Type B pancreatic cell (in vitro differentiated cells): ENCODE data around the gene RICTOR. TPM values are rescaled to one million over a fixed set of nuclear protein-coding genes. Genes with fewer than 3 reads are reported as not detected.

Experiments used
- DNase-seq: peaks from one replicate; pipeline ENCODE4 v3.0.0; 2021; ENCODE audit warnings: mixed read lengths; ENCODE audit not compliant: unreplicated experiment; ENCODE audit errors: extremely low spot score
- H3K27ac Mint-ChIP-seq: 2 replicates; pipeline ENCODE4 v1.8.0; 2021; ENCODE audit warnings: mild to moderate bottlenecking, mixed read lengths
- H3K27me3 Mint-ChIP-seq: 2 replicates; pipeline ENCODE4 v1.8.0; 2021; ENCODE audit warnings: mixed read lengths
- H3K36me3 Mint-ChIP-seq: 2 replicates; pipeline ENCODE4 v1.8.0; 2021; ENCODE audit warnings: mixed read lengths
- H3K4me1 Mint-ChIP-seq: one replicate; pipeline ENCODE4 v1.8.0; 2021; ENCODE audit warnings: mixed read lengths; ENCODE audit not compliant: unreplicated experiment
- H3K4me3 Mint-ChIP-seq: 2 replicates; pipeline ENCODE4 v1.8.0; 2021; ENCODE audit warnings: mild to moderate bottlenecking, mixed read lengths
- H3K9me3 Mint-ChIP-seq: 2 replicates; pipeline ENCODE4 v1.8.0; 2021; ENCODE audit warnings: mixed read lengths
- total RNA-seq: library from RNA; stranded (reverse); gene quantifications from 2 replicates; pipeline ENCODE4 v1.2.1, GENCODE V29; 2021; ENCODE audit warnings: low replicate concordance
- TF ChIP-seq, protein P1 (sequence below): fragments of 200-600 bp; sonication (generic); conservative IDR thresholded peaks from 2 replicates; pipeline ENCODE4 v1.5.0; 2021; ENCODE audit warnings: antibody characterized with exemption, mild to moderate bottlenecking

RICTOR gene
- total RNA-seq, 1 donor from 2014 or later: 31.8 TPM

DNA sequence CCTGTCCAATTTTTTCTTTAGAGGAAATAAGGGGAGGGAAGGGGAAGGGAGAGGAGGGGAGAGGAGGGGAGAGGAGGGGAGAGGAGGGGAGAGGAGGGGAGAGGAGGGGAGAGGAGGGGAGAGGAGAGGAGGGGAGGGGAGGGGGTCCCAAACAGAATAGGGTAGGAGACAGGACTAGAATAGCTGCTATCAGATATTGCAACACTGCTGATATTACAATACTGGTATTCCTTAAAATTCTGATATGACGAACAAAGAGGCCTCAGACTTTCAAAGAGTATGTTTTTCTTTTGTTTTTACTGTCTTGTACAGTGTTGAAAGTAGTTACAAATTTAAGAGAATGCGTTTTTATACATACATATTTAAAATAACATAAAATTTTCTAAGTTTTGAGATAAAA is 67.5 kb downstream of the RICTOR start:
- H3K4me3 Mint-ChIP-seq: no peak overlapping the region
- TF ChIP-seq, protein P1, sequence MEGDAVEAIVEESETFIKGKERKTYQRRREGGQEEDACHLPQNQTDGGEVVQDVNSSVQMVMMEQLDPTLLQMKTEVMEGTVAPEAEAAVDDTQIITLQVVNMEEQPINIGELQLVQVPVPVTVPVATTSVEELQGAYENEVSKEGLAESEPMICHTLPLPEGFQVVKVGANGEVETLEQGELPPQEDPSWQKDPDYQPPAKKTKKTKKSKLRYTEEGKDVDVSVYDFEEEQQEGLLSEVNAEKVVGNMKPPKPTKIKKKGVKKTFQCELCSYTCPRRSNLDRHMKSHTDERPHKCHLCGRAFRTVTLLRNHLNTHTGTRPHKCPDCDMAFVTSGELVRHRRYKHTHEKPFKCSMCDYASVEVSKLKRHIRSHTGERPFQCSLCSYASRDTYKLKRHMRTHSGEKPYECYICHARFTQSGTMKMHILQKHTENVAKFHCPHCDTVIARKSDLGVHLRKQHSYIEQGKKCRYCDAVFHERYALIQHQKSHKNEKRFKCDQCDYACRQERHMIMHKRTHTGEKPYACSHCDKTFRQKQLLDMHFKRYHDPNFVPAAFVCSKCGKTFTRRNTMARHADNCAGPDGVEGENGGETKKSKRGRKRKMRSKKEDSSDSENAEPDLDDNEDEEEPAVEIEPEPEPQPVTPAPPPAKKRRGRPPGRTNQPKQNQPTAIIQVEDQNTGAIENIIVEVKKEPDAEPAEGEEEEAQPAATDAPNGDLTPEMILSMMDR: no peak
- H3K9me3 Mint-ChIP-seq: peaks cover 7% of the 10 kb centered on the region
- H3K4me1 Mint-ChIP-seq: no peaks in the 10 kb centered on the region
- no peak overlapping the region for H3K27ac Mint-ChIP-seq
- H3K27me3 Mint-ChIP-seq: no peaks in the 10 kb centered on the region
- no peak for DNase-seq
- peaks cover 21% of the 10 kb centered on the region for H3K36me3 Mint-ChIP-seq

DNA sequence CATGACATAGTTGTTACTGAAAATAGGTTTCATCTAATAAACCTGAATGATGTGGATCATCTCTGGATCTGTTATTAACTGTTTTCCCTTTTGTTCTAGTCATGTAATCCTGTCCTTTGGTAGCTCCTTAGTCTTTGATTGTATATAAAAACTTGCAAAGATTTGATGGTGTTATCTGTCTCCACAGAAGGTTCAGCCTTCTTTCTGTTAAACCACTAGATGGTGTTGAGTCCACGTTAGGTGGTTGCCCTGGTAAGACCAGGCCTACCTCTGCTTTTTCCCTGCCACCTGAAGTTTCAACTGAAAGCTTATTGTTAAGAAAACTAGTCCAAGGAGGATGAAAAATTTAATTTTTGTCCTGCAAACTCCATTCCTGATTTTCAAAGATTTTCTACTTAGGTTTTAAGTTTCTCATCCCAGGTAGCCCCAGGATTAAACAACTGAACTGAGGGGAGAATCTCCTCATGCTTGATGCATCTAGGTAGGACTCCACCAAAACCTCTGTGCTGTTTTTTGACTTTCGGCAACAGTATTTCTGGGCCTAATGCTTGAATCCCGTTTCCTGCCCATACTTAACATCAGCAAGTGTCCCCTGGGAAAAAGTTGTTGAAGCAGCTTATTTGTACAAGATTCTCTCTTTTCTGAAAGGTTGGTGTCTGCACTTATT is 68.5 kb downstream of the RICTOR start:
- no peaks in the 10 kb centered on the region for H3K4me1 Mint-ChIP-seq
- H3K27me3 Mint-ChIP-seq: no peaks in the 10 kb centered on the region
- TF ChIP-seq, protein P1: no peak
- H3K27ac Mint-ChIP-seq: no peak overlapping the region
- H3K36me3 Mint-ChIP-seq: peaks cover 20% of the 10 kb centered on the region
- no peak overlapping the region for H3K4me3 Mint-ChIP-seq
- H3K9me3 Mint-ChIP-seq: peaks cover 7% of the 10 kb centered on the region
- no peak for DNase-seq

DNA sequence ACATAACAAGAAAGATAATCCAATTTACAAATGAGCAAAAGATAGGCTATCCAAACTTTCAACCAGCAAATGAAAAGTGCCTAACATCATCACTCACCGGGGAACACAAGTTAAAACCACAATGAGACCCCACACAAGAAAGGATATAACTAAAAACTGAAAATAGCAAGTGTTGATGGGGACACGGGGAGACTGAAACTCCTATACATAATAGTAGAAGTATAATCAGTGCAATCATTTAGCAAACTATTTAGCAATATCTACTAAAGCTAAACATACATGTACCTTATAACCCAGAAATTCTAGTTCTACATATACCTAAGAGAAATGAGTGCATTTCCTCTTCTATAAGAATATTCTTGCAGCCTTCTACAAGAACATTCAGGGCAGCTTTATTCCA is 72.5 kb downstream of the RICTOR start:
- no peak for DNase-seq
- Mint-ChIP-seq H3K27me3 (no peaks in the 10 kb centered on the region), H3K9me3 (no peaks in the 10 kb centered on the region), H3K27ac (peak overlapping the region; percentile 44), H3K4me3 (no peak overlapping the region), H3K36me3 (peaks cover 28% of the 10 kb centered on the region), H3K4me1 (peaks cover 5% of the 10 kb centered on the region)
- TF ChIP-seq, protein P1: no peak

DNA sequence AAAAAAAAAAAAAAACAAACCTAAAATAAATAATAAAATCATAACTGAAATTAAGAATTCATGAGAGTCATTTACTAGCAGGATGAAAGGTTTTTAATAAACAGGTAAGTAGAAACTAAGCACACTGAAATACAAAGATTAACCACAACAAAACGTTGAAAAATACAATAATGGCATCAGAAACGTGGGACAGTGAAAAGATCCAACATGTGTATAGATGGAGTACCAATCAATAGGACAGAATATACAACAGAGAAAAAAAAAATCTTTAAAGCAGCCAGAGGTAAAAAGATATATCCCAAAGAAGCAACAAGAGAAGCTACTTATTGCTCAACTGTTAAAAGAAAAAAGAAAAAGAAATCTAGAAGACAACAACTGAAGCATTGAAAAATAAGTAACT is 75.2 kb downstream of the RICTOR start:
- no peak for DNase-seq
- Mint-ChIP-seq H3K4me1 (peaks cover 5% of the 10 kb centered on the region), H3K4me3 (no peak overlapping the region), H3K27me3 (no peaks in the 10 kb centered on the region), H3K27ac (no peak overlapping the region), H3K9me3 (no peaks in the 10 kb centered on the region), H3K36me3 (peaks cover 21% of the 10 kb centered on the region)
- TF ChIP-seq, protein P1: no peak

DNA sequence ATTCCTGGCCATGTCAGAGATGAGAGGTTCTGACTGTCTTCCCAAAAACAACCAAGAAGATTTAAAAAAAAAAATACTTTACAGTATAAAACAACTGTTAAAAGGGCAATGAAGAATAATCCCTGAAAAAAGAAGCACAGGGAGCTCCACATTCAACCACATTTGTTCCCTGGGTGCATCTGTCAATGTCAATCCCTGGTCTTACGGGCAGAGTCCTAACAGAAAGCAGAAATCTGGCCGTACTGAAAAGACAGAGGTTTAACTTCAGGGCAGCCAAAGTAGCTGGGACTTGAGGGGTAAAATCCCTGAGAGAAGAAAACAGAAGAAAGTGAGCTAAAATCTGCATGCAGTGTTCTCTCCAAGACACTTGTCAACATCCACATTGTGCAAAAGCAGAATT is 76.6 kb downstream of the RICTOR start:
- Mint-ChIP-seq H3K4me3 (no peak overlapping the region), H3K36me3 (peaks cover 25% of the 10 kb centered on the region), H3K27me3 (no peaks in the 10 kb centered on the region), H3K4me1 (peaks cover 5% of the 10 kb centered on the region), H3K9me3 (no peaks in the 10 kb centered on the region), H3K27ac (peak overlapping the region; percentile 39)
- TF ChIP-seq, protein P1: no peak
- no peak for DNase-seq

DNA sequence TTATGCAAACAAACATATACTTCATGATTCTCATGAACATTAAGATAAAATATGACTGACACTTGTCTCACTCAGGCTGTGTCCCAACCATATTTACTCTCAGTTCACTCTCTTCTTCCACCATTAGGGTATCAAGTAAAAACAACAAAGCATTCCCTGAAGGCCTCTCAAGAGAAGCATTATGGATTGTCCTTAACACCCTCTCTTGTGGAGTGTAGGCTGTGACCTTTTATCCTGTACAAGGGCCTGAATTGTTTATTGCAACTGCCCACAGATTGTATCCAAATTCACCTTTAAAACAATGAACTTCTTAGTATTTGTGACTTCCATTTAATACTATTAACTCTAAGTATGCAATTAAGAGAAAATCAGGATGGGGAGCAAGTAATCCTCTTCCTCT is 78.1 kb downstream of the RICTOR start:
- Mint-ChIP-seq H3K36me3 (peaks cover 27% of the 10 kb centered on the region), H3K9me3 (no peaks in the 10 kb centered on the region), H3K4me3 (no peak overlapping the region), H3K27ac (no peak overlapping the region), H3K4me1 (peaks cover 5% of the 10 kb centered on the region), H3K27me3 (no peaks in the 10 kb centered on the region)
- DNase-seq: no peak
- TF ChIP-seq, protein P1: no peak
